NT2/D1 (cell line): ENCODE results near the gene RBM12.

Experiments
- SUZ12 ChIP-seq: IDR thresholded peaks from 2 replicates; pipeline ENCODE4 v1.6.1; 2011; ENCODE audit not compliant: insufficient read length, insufficient read depth; ENCODE audit errors: extremely low read depth
- YY1 ChIP-seq: IDR thresholded peaks from 2 replicates; pipeline ENCODE4 v1.6.1; 2011; ENCODE audit not compliant: insufficient read length, insufficient read depth
- ZNF274 ChIP-seq: IDR thresholded peaks from 2 replicates; pipeline ENCODE4 v1.6.1; 2011; ENCODE audit warnings: mild to moderate bottlenecking, low read depth, low read length

DNA sequence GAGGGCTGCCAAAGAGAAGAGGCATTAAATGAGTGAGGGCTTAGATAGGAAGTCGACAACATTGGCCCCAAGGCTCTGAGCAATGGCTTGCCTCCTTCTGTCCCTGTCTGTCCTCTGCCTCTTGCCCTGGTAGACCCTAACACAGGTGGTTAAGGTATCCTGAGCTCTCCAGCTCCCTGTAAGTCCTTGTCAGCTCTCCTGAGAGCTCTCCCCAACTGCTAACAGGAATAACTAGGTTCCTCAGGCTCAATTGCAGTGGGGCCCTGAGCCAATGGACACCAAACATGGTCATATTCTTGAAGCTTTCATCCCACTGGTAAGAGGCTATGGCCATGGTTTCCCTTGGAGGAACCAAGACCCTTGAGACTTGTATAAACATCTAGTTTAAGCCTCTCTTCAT, 5.0 kb upstream of the RBM12 start:
- TF ChIP-seq ZNF274 (no peak), YY1 (no peak), SUZ12 (no peak)
